ENCODE results near the gene CYP2W1.

Gene CYP2W1

DNA sequence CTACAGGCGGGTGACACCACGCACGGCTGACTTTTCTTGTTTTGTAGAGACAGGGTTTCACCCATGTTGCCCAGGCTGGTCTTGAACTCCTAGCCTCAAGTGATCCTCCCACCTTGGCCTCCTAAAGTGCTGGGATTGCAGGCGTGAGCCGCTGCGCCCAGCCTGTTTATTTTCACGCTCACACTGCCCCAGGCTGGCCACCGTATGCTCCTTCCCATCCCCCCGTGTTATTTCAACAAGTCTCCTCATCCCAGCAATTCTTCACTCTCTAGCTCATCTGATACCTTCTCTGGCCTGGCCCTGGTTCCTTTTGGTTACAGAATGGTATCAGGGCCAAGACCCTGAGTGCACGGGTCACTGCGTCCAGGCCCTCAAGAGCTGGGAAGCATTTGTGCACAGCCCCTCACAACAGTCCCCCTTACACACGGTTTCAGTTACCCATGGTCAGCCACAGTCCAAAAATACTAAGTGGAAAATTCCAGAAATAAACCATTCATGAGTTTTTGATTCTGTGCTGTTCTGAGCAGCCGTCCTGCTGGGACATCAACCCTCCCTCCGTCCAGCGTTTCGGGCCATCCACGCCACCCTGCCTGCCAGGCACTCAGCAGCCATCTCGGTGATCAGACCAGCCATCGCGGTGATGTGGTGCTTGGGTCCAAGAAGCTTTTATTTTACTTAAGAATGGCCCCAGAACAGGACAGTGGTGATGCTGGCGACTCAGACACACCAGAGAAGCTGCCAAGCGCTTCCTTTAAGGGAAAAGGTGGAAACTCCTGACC, 16.5 kb upstream of the CYP2W1 start:
- no peak for DNase-seq (ENCODE audit: low spot score)

DNA sequence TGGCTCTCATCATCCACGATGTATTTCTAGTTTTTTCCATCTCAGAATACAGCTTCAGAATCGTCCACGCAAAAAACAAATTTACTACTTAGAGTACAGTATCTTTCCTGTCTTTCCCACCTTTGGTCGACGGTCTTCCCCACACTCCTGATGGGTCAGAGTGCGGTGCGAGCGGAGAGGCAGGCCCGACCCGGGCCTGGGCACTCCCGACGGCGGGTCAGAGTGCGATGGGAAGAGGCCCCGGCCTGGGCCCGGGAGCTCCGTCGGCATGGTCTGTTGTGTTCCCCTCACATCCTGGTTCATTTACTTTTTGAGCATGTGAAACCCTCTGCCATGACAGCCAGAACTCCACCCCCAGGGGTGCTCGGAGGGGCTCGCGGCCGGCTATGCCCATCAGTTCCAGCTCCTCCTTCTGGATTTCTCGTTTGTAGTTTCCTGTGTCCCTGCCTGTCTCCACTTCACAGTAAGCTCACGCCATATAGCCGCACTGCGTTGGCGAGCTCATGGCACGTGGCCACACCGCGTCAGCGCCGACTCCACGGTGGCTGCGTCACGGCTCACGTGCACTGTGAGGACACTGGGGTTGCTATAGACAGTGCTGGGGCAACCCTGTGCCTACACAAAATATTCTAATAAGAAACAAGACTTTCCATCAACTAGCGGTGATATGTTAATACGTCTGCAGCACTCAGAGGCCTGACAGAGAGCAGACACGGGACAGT, 15.5 kb upstream of the CYP2W1 start:
- DNase-seq (ENCODE audit: low spot score) = no peak

DNA sequence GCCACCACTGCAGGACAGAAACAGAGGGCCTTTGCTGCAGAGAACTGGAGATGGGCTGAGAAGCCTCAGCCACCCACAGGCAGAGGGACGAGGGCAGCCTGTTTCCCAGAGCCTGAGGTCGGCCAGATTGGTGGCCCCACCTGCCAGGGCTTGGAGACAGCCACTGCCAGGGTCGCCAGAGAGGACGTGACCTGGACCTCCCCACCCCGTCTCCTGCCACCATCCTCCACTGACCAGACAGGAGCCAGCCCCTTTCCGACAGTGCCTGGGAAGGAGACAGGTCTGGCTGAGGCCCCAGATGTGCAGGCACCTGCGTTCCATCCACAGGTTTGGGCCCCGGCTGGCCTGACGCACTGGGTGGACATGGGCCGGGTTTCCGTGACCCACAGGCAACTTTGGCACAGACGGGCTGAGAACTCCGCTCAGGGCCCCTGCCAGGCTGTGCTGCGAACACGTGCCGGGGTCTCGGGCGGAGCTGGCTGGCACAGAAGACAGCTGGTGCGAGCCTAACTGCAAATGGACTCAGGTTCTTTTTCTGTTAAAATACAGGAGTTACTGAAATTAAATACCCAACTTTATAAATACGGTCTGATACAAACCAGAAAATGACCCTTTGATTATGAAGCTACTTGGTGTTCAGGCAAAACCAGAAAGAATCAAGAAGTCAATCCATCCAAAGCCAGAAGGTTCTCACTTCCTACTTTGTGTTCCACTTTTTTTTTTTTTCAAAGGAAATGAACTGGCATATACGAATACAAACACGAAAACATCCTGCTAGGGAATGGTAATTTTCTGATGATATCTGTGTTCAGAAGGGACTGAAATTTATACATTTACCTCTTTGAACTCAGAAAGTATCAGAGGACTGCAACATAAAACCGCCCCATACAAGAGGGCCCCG, 14.5 kb upstream of the CYP2W1 start:
- DNase-seq (ENCODE audit: low spot score) = no peak

DNA sequence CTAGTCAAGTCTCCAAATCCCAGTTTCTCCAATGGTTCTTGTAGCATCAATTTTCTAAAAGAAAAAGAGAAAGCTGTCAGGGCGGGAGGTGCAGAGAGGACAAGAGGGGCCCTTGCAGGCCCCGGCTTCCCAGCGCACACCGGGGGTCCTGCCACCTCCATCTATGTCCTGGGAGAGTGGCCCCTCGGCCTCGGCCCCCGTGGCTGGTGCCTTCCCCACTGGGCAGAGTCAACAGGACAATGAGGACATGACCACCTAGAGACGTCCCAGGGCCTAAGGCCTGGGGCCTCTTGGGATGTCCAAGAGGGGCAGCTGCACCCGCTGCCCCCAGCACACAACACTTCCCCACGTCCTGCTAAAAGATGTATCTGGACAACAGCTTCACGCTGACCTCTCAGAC, 13.6 kb upstream of the CYP2W1 start:
- DNase-seq (ENCODE audit: low spot score) = no peak

DNA sequence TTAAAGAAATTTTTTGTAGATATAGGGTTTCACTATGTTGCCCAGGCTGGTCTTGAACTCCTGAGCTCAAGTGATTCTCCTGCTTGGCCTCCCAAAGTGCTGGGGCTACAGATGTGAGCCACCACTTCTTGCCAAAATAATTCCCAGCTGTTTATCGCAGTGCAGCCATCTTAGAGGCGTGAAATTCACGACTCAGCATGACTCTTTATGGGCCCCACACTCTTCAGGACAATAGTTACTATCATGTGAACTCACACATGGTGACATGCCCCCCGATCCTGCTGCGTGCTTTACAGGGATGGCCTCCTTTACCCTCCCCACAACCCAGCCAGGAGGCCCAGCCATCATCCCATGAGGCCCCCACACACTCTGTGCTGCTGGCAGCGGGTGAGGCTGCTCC, 12.2 kb upstream of the CYP2W1 start:
- no peak for DNase-seq (ENCODE audit: low spot score)

DNA sequence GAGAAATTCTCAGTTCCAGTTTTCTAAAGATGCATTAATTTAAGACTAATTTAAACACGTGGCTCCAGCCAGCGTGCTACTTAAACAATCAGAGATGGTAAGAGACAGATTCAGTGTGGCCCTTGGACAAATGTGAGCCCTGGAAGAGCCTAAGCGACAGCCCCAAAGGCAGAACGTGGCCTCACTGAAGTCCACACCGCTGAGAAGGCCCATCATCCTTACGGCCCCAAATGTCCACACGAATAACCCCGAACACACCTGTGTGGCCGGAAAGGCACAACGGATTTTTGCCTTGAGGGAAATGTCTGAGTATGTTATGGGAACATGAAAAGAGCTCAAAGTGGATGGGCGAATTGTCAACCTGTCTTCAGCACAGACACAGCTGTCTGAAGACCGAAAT, 10.9 kb upstream of the CYP2W1 start:
- no peak for DNase-seq (ENCODE audit: low spot score)

DNA sequence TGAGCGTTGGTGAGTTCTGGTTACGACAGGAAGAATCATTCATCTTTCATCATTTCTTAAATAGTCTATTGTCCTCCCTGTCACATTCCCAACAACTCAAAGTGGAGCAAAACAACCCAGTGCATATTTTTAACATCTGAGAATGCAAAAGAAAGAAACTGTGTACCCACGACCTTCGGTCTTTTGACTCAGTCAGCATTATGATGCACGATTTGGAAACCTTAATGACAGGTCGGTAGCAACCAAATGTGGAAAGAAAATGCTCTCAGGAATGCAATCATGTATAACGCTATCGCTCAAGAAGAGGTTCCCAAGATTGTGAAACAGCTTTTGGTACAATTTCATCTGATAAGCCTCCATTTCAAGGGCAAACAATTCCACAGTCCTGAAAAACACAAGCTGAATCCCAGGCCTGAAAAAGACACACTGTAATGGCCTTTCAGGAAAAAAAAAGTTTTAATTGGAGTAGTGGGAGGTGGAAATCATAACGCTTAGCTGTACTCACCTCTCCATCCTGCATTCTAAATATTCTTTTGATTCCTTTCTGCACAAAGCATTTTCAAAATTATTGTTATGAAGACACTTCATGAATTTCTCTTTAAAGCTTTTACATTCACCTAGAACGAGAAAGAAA, 10.2 kb upstream of the CYP2W1 start:
- DNase-seq (ENCODE audit: low spot score) = no peak

DNA sequence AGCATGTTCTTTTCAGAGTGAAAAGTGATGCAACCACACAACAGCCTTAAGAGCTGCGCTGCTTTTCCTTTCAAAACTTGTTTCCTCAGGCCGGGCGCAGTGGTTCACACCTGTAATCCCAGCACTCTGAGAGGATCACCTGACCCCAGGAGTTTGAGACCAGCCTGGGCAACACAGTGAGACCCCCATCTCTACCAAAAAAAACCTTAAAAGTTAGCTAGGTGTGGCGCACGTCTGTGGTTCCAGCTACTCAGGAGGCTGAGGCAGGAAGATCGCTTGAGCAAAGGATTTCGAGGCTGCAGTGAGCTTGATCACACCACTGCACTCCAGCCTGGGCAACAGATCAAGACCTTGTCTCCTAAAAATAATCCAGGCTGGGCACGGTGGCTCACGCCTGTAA, 9.7 kb upstream of the CYP2W1 start:
- no peak for DNase-seq (ENCODE audit: low spot score)

DNA sequence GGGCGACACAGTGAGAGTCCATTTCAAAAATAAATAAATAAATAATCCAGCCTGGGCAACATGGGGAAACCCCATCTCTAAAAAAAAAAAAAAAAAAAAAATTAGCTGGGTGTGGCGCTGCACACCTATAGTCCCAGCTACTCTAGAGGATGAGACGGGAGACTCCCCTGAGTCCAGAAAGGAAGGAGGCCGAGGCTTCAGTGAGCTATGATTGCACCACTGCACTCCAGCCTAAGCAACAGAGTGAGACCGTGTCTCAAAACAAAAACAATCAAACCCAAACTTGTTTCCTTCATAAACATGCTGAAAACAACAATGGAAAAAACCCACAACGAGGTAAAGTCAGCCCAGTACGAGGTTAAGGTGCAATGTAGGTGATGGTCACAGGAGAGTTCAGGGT, 8.8 kb upstream of the CYP2W1 start:
- DNase-seq (ENCODE audit: low spot score) = peak; percentile 43

DNA sequence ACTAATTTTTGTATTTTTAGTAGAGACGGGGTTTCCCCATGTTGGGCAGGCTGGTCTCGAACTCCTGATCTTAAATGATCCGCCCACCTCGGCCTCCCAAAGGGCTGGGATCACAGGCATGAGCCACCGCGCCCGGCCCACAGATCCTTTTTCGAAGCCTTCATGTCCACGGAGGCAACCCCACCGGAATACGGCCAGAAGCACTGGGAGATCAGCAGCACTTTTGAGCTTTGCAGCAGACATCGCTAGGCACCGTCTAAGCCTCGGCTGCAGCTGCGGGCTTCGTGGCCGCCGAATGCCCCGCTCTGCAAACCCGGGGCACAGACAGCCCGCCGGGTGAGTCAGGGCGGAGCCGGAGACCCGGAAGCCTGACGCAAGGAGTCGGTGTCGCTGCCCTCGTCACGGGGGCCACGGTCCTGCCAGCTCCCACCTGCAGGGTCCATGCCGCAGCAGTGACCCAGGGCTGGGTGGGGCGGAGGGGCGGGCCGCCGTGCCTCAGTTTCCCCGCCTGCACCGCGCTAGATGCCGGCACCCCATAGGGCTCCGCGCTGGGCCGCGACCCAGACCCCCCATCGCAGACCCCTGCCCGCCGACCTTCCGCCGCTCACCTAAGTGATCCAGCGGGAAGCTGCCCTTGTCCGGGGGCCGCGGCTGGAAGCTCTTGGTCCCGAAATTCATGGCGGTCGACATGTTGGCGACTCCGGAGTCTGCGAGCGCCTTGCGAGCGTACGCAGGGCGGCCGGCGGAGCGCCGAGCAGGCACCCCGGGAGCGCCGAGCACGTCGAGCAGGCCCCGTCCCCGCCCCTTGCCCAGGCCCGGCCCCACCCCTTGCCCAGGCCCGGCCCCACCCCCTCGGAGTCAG, 7.9 kb upstream of the CYP2W1 start, which contains the start of gene COX19:
Gene COX19 (minus strand): TSS at position 730 of the 862 bp plus-strand sequence. CDS start 40 bp downstream, at position 690.
- DNase-seq (ENCODE audit: low spot score) = peak; percentile 91

DNA sequence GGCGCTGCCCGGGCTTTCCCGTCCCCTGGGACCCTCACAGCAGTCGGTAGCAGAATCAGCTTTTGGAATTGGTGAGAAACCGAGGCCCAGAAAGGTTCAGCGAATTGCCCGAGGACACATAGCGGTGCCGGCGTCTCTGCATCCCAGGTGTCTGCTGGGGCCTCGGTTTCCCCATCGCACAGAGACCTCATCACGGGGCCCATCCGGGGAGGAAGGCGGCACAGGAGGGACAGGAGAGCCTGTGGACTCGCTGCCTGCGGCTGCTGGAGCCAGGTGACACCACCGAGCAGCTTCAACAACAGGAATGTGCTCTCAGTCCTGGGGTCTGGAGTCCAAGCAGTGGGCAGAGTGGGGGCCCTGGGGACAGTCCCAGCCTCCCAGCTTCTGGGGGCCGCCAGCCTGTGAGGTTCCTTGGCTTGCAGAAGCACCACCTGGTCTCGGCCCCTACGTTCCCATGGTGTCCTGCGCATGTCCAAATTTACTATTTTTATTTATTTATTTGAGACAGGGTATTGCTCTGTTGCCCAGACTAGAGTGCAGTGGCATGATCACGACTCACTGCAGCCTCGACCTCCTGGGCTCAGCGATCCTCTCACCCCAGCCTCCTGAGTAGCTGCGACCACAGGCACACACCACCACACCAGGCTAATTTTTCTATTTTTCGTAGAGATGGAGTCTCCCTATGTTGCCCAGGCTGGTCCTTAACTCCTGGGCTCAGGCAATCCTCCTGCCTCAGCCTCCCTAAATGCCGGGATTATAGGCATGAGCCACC, 7.1 kb upstream of the CYP2W1 start:
- DNase-seq (ENCODE audit: low spot score) = no peak

DNA sequence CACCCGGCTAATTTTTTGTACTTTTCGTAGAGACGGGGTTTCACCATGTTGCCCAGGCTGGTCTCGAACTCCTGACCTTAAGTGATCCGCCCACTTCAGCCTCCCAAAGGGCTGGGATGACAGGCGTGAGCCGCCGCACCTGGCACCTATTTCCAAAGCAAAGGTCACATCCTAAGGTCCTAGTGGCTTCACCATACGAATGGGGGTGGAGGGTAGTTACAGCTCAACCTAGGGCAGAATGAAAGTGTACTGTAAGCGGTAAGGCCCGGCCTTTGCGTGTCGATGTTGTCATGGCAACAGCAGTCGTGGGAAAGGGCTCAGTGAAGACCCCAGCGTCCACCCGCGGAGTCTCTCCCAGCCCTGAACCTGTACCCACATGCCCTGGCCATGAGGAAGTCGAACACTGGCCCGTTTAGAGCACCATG, 6.1 kb upstream of the CYP2W1 start:
- no peak for DNase-seq (ENCODE audit: low spot score)

DNA sequence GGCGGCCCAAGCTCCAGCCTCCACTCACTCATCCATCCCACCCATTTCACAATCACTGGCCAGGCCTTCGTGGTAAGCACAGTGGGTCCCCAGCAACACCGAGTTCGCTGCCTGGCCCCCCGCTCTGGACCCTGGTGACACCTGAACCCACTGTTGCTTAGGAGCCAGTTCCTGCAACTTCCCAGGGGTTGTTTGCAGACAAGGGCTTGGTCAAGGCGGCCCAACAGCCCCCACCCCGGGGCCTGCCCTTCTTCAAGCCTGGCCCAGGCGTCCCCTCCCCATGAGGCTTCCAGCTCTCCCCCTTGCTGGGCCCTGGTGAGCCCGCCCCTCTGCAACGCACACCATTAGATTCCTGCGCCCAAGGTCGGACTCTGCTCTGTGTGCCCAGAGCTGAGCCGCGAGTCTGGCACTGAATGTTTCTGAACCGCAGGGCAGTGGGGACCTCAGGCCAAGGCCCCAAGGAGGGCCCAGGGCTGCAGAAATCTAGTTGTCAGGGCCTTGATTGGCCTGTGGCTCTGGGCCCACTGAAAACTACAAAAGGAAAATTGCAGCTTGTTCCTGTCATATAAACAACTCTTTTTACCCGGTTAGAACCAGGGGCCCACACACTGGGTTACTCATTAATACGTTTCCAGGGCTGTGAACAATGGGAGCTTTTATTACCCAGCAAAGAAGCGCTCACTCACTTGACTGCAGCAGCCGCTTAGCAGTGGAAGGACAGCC, 5.5 kb upstream of the CYP2W1 start:
- peak; percentile 88 for DNase-seq (ENCODE audit: low spot score)

DNA sequence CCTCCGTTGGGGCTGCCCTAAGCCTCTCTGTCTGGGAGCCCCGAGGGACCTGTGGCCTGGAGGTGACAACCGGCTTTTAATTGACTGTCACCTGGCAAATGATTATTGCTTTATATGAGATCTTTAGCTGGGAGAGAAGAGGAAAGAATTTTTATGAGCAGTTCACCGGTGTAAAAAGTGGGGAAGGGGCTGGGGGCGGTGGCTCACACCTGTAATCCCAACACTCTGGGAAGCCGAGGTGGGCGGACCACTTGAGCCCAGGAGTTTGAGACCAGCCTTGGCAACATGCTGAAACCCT, 5.0 kb upstream of the CYP2W1 start:
- DNase-seq (ENCODE audit: low spot score) = no peak

DNA sequence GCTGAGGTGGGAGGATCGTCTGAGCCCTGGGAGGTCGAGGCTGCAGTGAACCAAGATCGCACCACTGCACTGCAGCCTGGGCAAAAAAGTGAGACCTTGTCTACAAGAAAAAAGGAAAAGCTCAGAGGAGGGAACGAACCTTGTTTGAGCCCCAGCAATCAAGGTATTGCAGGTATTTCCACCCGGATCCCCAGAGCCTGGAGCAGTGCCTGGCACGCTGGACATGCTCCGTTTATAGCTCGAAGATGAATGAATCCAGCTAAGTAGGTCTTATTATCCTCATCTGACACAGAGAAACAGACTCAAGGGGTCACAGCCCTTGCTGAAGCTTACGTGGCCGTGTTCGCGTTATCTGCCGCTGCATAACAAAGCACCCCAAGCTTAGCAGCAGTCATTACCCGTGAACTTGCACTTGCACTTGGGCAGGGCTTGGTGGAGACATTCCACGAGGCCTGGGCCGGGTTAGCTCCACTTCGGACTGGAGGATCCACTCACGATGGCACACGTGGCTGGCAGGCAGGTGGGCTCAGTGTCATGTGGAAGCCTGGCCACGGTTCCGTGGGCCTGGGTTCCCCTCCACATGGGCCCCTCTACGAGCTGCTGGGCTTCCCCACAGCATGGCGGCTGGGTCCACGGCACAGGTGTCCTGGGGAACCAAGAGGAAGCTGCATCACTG, 4.4 kb upstream of the CYP2W1 start:
- no peak for DNase-seq (ENCODE audit: low spot score)

DNA sequence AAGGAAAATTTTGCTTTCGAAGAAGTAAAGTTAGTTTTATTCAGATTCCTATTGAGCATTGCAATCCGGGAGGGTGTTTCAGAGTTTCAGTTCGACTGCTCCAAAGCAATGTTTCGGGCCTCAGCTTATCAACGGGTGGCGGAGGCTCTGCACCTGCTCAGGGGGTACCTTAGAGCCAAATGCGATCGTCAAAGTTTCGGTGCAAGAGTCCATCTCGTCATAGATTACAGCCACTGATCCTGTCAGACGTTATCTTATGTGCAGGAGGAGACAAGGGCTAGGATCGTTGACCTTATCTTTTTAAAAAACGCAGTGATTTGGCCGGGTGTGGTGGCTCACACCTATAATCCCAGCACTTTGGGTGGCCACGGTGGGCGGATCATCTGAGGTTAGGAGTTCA, 3.8 kb upstream of the CYP2W1 start:
- DNase-seq (ENCODE audit: low spot score) = no peak

DNA sequence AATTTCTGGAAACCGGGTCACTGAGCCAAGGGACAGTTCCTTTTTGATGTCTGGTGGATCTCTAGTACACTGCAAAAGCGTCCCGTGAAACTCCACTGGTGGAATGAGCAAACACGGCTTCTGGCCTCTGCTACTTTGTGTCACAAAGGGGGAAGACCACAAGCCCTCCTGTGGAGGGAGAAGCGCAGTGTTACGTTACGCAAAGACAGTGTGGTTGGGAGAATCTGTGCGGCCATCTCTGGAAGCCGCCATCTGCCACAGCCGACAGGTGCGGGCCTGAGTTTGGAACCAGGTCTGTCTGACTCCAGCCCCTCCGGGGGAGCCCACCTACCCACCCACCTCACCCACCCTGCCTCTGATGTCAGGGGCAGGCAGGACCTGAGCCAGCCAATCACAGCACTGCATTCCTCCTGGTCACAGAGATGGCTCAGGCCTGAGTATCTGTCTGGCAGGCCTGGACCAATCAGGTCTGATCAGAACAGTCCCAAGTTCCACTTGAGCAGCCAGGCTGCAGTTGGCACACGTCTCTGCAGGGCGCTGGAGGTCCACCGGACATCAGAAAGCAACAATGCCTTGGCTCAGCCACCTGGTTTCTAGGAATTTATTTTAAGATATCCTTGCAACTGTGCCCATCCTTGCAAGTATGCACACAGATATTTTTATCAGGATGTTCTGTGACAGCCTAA, 3.0 kb upstream of the CYP2W1 start:
- peak; percentile 85 for DNase-seq (ENCODE audit: low spot score)

DNA sequence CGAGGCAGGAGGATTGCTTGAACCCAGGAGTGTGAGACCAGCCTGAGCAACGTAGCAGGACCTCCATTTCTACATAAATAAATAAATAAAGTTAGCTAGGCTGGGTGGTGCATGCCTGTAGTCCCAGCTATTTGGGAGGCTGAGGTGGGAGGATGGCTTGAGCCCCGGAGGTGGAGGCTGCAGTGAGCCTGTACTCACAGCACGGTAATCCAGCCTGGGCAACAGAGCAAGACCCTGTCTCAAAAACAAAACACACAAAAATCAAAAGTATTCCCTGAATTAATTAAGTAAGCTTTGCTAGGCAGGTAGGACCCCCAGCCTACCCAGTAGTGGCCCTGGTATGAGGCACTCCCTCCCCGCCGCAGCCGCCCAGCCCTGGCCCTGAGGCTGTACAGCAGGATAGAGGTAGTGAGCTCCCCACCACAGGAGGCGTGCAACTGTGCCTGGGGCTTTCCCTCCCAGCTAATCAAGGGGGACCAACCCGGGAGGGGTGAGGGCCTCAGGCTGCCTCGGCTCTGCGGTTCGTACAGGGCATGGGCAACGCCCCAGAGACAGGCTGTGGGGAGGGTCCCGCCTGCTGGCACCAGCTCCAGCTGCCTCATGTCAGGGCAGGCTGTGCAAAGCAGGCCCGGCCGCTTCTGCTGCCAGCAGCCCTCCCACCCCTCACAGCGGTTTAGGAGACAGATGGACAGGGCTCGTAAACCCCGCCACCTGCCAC, 1.0 kb upstream of the CYP2W1 start:
- DNase-seq (ENCODE audit: low spot score) = no peak
